Ammon's horn (tissue), 1 donor: ENCODE results near the gene SAMD11.
A peak's percentile ranks its signal among the peaks of the same experiment; 100 is the strongest.

ENCODE experiments used
- DNase-seq: peaks from one replicate; pipeline ENCODE4 v3.0.0-alpha.2; 2016; ENCODE audit warnings: low spot score

The SAMD11 gene

DNA sequence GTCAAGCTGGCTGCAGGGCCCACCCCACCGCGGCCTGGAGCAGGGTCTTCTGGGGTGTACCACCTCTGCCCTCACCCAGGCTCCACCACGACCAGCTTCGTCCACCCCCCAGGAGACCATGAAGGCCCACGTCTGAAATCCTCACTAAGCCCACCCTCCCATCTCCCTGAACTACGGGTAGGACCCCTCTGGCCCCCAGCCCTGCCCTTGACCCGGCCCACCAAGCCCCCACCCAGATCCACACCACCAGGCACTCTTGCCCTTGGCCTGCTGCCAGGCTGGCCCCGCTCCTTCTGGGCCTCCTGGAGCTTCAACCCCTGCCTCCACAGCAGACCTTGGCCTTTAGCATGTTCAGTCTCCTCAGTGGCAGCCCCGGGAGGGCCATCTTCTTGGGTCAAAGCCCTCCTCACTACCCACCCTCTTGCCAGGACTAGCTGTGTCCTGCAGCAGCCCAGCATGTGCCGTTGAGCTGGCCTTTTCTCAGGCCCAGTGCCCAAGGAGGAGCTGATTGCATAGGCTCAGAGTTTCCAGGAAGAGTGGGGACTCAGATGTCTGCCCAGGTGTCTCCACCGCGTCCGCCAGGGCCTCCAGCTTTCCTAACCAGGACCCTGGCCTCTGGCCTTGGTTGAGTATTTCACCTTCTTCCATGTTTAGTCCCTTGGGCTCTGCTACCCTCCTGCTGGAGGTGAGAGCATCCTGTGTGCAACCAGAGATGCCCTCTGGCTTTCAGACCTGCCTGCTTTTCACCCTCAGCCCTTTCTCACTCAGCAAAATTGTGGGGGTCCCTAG lies 17.7 kb upstream of the SAMD11 start:
- peak; percentile 2 for DNase-seq

DNA sequence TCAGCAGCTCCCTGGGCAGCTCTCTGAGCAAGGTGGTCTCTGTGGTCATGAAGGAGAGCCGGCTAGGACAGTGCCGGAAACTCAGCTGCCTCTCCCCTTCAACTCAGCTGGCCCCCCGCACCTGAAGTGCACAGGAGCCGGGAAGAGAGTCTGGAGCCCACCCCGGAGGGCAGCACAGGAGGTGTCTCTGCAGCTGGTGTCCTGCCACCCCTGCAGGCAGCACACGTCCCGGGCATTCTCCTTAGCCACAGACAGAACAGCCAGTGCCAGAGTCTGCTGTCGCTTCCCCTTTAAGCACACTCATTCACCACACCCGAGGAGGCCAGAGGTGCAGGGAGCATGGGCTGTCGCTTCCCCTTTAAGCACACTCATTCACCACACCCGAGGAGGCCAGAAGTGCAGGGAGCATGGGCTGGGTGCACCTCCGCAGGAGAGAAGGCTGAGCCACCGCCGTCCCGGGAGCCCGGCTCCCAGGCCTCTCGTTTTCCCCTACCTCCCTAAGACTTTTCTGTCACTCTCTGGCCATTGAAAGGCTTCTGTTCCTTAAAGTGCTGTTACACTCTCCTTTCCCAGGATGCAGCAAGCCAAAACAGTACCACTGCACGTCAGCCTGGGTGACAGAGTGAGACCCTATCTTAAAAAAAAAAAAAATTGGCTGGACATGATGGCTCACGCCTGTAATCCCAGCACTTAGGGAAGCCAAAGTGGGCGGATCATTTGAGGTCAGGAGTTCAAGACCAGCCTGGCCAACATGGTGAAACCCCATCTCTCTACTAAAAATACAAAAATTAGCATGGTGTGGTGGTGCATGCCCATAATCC lies 16.9 kb upstream of the SAMD11 start:
- peak; percentile 12 for DNase-seq

DNA sequence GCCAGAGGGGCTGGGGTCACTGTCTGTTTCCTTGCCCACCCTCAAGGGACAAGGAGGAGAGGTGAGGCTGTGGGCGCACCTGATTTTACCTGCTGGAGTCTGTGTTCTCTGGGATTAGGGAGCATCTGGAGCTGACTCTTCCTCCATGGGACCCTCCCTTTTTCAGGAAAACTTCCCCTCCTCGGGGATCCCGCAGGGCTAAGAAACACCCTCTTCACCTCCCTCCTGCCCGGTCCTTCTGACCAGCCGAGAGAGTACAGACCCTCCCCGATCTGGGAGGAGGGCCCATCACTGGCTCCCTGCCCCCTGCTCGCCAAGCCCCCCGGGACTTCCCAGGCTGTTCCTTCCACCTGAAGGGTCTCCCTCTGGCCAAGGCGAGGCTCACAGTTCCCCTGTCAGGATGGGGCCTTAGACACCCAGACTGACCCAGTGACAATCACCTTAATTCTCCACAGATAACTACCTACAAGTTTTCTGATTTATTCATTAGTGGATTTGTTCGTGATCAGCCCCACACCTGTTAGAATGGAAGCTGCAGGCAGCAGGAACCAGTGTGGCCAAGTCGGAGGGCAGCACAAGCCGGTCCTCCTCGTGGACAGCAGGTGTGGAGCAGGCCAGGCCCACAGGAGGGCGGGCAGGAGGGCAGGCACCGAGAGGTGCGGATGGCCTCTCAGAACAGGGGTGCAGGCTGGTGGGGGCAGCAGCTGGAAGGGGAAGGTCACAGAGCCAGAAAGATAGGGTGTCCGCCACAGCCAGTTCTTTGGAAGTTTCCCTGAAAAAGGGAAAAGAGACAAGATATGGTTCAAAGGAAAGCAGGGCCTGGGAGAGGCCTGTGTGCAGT lies 15.9 kb upstream of the SAMD11 start:
- peak; percentile 1 for DNase-seq

DNA sequence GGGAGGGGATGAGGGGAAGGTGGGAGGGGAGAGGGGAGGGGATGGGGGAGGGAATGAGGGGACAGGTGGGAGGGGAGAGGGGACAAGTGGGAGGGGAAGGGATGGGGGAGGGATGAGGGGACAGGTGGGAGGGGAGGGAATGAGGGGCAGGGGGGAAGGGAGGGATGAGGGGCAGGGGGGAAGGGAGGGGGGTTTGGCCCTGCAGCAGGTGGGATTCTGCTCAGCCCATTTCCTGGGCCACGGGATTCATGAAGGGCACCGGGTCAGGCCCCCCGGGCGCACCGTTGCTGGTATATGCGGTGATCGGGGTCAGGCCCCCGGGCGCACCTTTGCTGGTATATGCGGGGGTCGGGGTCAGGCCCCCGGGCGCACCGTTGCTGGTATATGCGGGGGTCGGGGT lies 15.1 kb upstream of the SAMD11 start:
- DNase-seq = no peak

DNA sequence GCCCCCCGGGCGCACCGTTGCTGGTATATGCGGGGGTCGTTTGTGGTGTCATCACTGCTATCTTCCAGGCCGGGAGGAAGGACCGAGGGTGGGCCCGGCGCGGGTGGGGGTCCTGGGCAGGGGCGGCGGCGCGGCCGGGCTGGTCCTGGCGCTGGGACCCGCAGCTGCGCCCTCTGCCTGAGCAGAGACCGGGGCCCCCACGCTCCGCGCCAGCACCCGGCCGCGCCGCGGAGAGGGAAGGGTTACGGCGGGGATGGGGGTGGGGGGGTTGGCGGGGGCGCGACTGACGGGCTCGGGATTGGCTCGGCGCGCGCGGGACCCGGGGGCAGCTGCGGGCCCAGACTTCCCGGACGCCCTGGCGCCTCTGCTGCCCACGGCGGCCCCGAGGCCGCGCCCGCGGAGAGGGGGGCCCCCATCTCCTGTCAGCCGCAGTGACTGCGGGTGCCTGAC lies 13.8 kb upstream of the SAMD11 start:
- no peak for DNase-seq

DNA sequence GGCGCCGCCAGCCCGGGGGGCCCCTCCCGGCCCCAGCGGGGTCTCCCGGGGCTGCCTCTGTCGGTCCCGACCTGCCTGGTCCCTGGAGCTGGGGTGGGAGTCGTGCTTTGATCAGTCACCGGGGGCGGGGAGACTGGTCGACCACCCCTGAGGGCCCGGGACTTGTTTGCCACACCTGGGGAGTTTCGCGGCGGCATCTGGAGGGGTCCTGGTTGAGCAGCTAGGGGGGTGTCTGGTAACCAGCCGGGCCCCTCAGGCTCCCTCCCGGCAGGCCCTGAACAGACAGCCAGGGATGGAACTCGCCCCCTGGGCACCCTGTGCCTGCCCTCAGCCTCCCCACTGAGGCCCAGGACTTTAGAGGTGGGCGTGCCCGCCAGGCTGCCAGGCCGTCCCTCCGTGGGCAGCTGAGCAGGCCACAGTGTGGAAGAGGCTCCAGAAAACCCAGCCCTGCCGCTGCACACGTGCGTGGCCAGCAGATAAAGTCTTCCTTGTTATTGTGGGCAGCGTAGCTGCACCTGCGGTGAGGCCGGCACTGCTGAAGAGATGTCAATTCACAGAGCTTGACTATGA lies 13.3 kb upstream of the SAMD11 start:
- no peak for DNase-seq

DNA sequence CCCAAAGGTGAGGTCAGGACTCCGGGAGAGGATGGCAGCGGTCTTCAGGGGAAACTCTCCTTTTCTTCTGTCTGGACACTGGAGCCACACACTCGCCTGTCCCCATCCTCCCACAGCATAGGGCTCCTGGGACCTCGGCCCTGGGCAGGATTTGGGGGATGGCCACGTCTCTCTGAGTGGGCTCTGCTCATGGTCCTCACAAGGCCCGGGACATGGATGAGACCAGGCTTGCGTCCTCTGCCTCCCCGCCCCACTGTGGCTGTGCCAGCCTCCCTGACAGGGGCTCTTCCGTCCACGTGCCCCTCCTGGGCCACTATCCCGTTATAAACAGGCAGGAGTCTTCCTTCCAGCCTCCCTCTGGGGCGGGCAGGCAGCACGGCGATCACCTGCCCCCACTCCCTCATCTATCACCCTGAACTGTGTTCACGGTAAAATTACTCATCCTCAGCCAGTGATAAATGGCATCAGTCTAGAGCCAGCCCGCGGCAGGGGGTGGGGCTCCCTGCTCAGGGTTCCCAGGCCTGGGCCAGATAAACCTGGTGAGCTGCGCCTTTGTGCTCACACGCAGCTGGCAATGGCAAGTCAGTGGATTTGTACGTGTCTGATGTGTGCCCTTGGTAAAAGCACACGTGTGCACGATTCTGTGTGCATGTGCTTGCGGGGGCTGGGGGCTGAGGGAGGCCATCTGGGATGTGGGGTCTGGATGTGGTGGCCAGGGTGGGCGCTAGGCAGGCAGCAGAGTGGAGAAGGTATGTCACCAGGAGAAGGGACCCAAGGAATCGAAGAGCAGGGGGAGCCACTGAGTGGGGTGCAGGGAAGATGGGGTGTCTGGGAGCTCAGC lies 12.6 kb upstream of the SAMD11 start:
- no peak for DNase-seq

DNA sequence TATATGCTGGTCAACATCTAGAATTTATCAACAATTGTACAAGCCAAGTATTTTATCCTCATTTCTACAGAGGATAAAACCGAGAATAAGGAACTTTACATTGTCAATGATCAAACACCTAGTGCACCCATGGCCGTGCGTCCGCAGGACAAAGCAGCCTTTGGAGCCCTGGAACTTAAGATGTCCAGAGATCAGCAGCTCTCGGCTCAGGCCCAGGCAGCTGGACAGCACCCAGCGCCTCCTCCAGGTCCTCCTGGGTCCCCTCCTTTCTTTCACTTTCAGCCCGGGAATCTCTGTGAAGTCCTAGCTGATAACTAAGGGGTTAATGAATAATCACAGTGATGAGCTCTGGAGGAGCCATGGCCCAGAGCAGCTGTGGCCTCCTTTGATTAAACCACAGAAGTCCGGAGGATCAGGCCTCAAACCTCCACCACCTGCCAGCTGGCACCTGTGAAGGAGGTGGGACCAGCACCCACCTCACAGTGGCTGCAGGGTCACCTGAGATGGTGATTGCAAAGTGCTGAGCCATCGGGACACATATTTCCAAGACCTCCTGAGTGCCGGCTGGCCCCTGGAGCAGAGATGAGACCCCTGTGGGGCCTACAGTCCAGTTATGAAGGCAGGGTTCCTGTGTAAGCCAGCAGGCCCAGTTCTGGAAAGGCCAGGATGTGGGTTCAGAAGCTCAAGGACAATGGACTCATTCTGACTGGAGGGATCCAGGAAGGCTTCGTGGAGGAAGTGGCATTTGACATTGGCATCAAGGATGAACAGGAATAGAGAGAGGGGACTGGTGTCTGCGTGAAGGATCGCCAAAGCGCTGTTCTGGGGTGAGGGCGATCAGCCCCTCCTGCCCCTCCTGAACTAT lies 11.6 kb upstream of the SAMD11 start:
- no peak for DNase-seq

DNA sequence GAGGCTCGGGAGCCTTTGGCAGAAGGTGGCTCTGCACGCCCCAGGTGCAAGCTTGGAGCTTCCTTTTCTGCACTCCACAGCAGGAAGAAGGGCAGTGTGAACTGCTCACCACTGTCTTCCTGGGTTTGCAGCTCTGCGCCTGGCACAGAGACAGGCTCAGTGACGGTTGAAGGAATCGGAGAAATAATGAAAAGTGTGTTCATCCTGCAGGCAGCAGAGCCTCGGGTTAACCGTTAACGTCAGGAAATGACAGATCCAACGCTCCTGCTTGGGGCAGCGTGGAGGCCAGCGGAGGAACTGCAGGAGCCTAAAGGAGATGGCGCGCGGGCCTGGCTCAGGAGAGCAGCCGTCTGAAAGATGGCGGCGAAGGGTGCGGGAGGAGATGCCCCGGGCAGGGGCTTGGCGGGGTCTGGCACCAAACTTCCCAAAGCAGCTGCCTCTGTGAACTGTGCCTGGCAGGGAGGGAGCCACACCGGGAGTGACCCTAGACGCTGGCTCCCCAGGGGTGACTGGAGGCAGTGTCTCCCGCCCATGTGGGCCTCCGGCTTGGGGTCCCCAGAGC lies 10.9 kb upstream of the SAMD11 start:
- no peak for DNase-seq

DNA sequence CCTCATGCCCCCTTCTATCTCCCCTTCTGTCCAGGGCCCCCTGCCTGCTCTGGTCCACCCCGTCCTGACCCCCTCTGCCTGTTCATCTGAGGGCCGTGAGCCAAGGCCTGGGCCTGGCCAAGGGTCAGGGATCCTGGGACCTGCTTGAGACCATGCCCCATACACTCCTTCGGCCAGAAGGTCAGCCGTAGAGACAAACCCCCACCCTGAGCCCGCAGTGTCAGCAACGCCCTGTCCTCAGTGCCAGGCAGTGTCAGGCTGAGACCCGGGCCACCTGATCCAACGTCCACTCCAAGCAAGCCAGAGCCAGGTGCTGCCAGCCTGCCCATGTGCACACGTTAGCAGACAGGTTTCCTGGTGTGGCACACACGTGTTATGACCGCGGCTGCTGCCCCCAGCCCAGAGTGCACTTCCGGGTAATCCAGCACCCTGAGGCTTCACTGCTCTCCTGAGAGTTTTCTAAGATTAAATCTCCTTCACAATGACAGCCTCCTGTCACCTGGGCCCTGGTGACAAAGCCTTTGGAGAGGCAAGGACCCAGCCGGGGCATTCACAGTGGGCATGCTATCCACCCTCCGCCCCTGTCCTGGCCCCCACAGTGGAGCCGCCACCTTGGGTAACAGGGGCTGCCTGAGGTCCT lies 10.1 kb upstream of the SAMD11 start:
- DNase-seq = no peak

DNA sequence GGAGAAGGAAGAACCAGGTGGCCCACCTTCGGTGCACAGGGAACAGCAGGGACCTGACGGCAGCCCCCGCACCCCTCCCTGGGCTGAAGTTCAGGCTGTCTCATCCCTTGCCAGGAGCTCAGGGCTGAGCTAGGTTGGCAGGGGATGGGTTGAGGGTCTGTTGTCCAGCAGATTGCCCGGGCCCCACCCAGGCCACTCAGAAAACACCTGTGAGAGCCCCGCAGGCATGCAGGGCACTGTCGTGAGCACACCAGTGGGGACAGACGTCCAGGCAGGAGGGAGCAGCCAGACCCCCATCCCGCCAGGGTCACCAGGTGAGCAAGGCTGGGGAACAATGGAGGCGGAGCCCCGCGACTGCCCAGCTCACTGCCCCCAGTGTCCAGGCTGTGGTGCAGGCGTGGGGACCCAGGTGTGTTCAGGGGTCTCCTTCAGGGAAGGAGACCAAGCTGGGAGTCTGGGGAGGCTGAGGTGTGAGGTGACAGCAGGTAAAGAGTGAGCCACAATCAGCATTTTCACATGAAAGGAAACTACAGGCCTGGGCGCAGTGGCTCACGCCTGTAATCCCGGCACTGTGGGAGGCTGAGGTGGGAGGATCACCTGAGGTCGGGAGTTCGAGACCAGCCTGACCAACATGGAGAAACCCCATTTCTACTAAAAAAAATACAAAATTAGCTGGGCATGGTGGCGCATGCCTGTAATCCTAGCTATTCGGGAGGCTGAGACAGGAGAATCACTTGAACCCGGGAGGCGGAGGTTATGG lies 9.4 kb upstream of the SAMD11 start:
- DNase-seq = no peak

DNA sequence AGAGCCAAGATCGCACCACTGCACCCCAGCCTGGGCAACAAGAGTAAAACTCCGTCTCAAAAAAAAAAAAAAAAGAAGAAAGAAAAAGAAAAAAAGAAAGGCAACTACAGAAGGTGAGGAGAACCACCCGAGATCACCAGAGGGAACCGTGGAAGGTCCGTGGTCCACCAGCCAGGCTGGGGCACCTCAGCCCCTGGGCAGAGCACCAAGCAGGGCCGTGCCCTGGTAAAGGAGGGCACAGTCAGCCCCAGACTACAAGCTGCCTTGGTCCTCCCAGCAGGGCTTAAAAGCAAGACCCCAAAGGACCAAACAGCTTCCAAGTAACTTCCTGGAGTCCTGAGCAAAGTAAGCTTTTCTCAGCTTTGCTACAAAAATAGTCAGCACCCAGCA lies 8.8 kb upstream of the SAMD11 start:
- DNase-seq = no peak

DNA sequence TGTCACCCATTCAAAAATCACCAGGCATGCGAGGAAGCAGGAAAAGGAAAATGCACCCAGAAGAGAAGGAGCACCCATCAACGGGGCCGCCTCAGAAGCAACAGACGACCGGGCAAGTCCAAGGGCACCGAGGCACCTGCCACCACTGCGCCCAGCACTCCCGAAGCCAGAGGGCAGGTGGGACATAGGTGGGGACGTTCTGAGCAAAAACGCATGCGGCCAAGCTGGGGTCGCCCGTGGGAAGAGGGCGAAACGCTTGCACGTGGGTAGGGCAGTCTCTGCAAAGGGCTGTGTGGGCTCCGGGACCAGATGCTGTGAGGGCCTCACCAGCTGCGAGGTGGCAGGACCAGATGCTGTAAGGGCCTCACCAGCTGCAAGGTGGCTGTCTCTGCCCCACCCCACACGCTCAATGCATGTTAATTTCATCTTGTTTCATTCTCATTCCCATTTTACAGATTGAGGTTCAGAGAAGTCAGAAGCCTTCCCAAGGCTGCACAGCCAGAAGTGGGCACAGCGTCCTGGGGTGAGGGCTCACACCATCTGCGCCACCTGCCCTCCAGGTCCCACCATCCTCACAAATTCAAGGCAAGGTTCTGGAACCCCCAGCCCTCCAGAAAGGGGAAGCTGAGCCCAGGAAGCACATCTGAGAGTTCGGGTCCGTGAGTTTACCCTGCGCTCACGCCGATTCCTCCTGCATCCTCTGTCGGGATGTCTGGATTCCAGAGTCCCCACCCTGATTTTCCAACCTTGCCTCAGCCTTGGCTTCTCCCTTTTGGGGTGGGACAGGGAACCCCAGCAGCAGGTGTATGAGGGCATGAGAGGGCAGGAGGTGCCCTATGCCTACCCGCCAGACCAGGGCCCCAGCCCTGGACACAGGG lies 8.2 kb upstream of the SAMD11 start:
- DNase-seq = no peak

DNA sequence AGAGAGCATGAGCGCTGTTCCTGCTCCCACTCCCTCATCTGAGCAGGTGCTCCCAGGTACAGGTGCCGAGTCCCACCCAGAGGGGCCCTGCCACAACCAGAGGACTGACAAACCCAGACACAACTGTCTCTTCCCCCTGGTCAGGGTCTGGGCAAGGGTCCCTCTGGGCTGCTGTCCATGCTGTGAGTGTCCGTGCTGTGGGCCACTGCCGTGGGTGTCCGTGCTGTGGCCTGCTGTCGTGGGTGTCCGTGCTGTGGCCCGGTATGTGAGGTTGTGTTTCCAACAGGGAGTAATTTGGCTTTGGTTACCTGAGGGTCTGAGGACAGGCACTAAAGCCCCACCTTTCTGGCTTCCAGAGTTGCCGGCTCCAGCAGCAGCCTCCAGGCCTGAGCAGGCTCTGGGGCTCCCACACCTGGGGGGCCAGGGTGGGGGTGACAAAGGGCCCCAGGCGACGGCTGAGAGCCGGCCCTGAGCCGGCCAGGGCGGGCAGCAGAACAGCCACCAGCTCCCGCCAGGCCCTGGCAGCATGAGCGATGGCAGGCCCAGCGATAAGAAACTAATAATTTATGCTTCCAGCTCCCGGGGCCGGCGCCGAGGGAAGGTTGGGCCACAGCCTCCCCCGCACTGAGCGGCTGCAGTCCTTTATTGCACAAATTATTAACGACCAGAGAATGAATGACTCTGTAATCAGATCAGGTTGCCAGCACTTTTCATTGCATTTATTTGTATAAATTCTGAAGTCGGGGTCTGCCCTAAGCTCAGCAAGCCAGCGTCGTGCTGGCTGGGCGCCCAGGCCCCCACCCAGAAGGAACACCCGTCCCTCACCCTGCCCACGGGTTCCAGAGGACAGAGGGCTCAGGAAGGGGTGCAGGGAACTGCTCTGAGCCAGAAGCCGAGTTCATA lies 7.3 kb upstream of the SAMD11 start:
- no peak for DNase-seq

DNA sequence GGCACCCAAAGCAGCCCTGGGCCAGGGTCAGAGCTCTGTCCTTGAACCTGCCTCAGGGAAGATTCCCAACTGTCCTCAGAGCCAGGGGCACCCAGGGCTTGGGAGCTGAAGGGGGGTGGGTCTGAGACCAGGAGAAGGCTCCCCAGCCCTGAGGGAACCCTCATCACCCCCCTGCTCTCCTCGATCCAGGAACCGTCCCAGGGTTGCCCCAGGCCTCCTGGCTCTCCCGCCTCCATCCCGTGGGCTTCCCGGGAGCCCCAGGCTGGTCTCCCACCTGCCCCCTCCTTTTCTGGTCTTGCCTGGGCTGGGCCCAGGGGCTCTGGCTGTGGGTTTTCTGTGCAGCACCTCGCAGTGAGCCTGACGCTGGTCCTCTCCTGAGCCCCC lies 6.7 kb upstream of the SAMD11 start:
- DNase-seq = no peak

DNA sequence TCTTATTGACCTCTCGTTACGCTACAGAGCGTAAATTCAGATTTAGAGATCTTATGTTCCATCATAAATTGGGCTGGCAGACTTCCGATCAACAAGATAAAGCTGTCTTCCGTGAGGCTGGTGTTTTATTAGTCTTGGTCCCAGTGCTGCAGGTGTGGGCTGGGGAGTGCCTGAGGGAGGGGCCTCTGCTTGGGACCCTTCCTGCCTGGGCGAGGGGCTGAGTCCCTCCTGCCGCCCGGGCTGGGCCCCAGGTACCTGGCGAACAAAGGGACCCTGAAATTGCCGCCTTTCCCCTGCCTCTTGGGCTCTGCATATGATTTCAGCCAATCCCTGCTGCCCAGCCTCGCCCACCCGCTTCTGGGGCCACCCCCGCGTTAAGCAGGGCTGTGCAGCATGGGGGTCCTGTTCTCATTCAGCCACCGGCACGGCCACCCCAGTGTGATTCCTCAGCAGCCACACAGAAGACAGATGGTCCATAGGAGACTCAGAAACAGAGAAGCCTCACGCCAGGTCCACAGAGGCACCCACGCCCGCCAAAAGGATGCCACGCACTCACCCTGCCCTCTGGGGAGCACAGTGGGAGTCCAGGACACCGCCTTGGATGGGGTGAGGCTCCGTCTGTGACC lies 6.1 kb upstream of the SAMD11 start:
- no peak for DNase-seq
